Activated CD4-positive, alpha-beta T cell treated with anti-CD3 and anti-CD28 coated beads, Interleukin-2, Interleukin-4, amounts not matched to agents 100 ng/mL and 50 ng/mL, durations not matched to agents 16 hours and 8 hours (primary cell): Measurements from ENCODE around the gene EPN2.

Source experiments
- DNase-seq: peaks from one replicate; pipeline ENCODE4 v3.0.0-alpha.2; 2020; ENCODE audit warnings: low spot score

The EPN2 gene

DNA sequence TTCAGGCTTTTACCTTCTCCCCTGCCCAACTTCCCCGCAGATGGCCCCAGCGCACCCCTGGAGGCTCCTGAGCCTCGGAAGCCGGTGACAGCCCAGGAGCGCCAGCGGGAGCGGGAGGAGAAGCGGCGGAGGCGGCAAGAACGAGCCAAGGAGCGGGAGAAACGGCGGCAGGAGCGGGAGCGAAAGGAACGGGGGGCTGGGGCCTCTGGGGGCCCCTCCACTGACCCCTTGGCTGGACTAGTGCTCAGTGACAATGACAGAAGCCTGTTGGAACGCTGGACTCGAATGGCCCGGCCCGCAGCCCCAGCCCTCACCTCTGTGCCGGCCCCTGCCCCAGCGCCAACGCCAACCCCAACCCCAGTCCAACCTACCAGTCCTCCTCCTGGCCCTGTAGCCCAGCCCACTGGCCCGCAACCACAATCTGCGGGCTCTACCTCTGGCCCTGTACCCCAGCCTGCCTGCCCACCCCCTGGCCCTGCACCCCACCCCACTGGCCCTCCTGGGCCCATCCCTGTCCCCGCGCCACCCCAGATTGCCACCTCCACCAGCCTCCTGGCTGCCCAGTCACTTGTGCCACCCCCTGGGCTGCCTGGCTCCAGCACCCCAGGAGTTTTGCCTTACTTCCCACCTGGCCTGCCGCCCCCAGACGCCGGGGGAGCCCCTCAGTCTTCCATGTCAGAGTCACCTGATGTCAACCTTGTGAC is 144.7 kb downstream of the EPN2 start:
- DNase-seq, result no peak

DNA sequence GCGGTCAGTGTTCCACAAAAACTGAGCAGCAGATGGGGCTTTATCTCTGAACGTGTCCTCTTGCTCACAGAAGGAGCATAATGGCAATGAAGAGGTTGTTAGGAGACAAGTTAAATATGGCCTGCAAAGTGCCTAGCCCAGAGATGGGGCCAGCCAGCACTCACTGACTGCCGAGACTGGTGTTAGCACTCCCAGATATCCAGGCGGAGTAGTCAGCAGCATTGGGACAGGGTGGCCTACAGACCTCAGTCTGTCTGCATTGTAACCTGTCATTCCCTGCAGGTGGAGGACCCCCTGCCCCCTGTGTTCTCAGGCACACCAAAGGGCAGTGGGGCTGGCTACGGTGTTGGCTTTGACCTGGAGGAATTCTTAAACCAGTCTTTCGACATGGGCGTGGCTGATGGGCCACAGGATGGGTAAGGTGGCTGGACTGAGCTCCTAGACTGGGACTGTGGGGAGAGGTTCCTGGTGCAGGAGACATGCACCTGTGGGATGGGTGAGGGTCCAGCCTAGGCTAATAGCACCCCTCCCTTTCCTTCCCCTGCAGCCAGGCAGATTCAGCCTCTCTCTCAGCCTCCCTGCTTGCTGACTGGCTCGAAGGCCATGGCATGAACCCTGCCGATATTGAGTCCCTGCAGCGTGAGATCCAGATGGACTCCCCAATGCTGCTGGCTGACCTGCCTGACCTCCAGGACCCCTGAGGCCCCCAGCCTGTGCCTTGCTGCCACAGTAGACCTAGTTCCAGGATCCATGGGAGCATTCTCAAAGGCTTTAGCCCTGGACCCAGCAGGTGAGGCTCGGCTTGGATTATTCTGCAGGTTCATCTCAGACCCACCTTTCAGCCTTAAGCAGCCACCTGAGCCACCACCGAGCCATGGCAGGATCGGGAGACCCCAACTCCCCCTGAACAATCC is 145.6 kb downstream of the EPN2 start:
- no peak for DNase-seq

DNA sequence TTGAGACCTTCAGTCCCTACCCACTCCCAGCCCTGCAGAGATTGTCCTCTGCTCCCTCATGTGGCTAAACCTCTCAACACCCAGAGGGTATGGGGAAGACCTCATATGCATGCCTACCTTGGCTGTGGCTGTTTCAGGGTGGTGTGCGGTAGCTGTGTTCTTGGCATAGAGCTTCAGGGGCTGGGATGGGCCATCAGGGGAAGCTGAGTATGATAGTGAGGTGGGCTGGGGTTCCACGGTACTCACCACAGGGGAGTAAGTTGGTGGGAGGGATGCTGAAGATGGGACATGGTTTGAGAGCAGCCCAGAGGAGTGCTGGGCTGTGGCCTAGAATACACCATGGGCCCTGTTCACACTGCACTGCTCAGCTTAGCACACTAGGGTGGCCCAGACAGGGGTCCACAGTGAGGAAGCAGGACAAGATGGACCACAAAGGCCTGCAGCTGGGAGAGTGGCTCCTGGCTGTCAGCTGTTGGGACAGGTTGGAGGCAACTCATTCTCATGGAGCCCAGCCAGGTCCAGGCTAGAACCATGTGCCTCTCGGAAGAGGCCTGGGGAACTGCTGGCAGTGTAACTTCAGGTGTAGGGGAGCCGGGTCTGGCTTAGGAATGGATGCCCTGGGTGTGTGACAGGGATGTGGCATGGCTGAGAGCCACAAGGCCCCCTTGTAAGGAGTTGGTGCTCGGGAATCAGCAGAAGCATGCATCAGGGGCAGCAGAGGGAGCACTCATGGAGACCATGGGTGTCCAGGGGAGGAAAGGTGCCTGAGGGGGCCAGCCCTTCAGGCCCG is 146.7 kb downstream of the EPN2 start:
- no peak for DNase-seq

DNA sequence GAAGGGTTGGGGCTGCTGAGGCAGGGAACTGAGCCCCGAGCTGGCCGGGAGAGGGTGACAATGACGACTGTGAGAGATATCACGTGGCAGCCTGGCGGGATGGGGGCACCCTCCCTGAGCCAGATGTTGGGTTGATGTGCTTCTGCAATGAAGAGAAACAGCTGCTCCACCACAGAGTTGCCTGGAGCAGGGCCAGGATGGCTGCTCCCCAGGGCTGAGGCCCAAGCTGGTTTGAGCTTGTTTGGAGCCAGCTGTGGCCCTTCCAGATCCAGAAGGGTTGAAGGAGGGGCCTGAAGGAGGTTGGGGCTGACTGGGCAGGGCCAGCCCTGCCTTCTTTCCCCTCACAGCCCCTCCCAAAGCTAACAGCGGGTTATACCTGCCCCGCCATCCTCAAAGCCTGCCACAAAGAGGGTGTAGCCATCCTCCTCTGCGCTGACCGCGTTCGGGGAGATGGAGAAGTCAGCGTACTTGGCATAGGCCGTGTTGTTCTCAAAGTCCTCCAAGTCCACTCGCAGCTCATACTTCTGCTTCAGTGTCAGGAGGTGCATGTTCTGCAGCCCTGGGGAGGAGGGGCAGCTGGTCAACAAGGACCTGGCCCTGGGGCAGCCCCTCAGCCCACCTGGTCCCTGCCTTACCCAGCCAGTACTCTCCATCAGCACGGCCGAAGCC is 147.7 kb downstream of the EPN2 start:
- DNase-seq, result no peak

DNA sequence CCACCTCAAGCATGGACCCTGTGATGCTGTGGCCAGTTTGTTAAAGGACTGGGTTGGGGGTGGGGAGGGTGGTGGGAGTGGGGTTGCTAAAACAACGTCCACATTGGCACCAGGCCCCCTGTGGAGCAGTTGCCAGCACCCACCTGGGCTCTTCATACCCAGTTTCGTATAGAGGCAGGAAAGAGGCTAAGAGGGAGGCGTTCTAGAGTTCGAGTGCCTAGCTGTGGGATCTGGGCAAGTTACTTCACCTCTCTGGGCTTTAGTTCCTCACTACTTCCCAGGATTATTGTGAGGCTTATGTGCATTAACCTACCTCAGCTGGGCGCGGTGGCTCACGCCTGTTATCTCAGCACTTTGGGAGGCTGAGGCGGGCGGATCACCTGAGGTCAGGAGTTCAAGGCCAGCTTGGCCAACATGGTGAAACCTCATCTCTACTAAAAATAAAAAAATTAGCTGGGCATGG is 148.4 kb downstream of the EPN2 start:
- DNase-seq, result no peak
